ENCODE data around the gene EIF3C.
"Not testable (repeated sequence)": the region's sequence is repeated elsewhere in the genome, so short reads cannot be mapped to it uniquely, and the experiment has no call there.

DNA sequence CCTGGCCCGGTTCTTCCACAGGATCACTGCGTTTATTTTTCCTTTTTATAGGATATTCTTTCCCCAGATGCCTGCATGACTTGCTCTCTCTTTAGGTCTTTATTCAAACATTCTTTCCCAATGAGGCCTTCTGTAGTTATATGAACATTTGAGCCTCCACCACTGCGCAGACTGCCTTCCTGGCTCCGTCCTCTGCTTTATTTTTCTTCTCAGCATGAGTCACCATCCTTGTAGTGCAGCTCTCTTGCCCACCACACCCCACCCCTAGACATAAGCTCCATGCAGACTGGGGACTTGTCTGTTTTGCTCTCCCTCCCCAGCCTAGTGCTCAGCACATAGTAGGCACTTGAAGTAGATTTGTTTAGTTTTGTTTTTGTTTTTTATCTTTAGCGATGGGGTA lies 20.0 kb downstream of the EIF3C start:
- TF ChIP-seq, protein P1, sequence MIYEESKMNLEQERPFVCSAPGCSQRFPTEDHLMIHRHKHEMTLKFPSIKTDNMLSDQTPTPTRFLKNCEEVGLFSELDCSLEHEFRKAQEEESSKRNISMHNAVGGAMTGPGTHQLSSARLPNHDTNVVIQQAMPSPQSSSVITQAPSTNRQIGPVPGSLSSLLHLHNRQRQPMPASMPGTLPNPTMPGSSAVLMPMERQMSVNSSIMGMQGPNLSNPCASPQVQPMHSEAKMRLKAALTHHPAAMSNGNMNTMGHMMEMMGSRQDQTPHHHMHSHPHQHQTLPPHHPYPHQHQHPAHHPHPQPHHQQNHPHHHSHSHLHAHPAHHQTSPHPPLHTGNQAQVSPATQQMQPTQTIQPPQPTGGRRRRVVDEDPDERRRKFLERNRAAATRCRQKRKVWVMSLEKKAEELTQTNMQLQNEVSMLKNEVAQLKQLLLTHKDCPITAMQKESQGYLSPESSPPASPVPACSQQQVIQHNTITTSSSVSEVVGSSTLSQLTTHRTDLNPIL (CRISPR knock-in tag; IDR thresholded peaks at IDR 0.05; ENCODE audit: low read depth): not testable (repeated sequence)
- not testable (repeated sequence) for TF ChIP-seq RARB (CRISPR knock-in tag; IDR thresholded peaks at IDR 0.05); CSDC2 (CRISPR knock-in tag; IDR thresholded peaks at IDR 0.05); ARNTL (CRISPR knock-in tag; IDR thresholded peaks at IDR 0.05; ENCODE audit: borderline replicate concordance, low read depth); ZFP3 (CRISPR knock-in tag; IDR thresholded peaks at IDR 0.05); ZFP30 (CRISPR knock-in tag; IDR thresholded peaks at IDR 0.05); GLIS3 (CRISPR knock-in tag; IDR thresholded peaks at IDR 0.05)

All from SK-N-SH treated with all-trans-retinoic acid at 6 μM for 48 hours (cell line).